Superior temporal gyrus (tissue), 1 donor: ENCODE results near the gene SLC25A22.

ENCODE experiments used
- DNase-seq: peaks from one replicate; pipeline ENCODE4 v3.0.0-alpha.2; 2016; ENCODE audit errors: extremely low spot score

SLC25A22 gene

DNA sequence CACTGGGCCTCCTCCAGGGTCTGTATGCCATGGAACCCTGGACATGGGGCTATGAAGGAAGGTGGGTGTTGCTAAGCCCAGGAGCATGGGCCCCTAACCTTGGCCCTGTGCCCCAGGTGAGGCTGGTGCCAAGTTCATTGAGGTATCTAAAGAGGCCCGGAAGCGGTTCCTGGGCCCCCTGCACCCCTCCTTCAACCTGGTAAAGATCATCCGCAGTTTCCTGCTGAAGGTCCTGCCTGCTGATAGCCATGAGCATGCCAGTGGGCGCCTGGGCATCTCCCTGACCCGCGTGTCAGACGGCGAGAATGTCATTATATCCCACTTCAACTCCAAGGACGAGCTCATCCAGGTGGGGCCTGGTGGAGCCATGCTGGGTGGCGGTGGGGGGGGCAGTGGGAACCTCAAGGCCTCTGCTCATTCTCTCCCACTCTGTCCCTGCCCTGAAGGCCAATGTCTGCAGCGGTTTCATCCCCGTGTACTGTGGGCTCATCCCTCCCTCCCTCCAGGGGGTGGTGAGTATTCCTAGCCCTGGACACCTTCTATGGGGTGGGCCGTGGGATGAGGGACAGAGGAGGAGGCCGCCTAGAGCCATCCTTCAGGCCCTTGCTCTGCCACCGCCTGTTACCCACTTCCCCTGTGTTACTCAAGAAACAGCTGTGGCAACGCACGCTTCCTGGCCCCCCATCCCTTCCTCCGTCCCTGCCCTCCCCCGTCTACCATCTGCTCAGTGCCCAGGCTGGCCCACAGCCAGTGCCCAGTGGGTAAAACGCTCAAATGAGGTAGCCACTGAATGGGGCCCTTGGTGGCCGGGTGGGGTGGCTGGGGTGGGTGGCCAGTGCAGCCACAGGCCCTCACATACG, 23.7 kb upstream of the SLC25A22 start:
- no peak for DNase-seq

DNA sequence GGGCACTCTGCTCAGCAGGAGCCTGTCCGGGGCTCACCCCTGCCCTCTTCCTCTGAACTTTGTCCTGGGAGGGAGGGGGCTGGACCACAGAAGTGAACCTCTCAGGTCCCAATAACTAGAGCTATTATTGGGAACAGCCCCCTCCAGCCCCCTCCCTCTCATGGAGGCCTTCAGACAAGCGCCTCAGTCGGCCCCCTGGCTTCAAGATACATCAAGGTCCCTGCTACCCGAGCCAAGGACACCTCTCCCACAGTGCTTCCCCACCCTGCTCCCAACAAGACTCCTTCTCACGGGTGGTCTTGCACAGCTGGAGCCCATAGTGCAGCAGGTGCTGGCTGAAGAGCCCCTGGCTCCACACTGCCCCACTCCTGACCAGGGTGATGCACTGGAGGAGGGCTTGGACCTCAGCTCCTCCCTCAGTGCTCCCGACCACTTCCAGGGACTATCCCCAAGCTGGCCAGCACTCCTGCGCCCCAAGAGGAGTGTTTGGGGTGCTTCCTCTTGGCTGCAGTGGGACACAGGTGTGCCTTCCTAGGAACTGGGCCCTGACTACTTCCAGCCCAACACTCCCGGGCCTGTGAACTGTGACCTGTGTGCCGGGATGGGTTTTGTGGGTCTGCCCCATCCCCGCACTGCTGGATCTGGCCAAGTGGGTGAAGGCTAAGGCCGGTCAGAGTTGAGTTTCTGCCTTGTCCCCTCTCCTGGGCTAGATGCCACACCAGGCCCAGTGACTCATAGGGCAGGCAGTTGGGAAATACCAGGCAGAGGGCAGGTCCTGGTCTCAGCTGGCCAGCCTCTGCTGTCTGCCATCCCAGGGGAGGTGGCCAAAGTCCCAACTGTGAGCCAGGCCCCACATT, 22.8 kb upstream of the SLC25A22 start:
- DNase-seq: no peak

DNA sequence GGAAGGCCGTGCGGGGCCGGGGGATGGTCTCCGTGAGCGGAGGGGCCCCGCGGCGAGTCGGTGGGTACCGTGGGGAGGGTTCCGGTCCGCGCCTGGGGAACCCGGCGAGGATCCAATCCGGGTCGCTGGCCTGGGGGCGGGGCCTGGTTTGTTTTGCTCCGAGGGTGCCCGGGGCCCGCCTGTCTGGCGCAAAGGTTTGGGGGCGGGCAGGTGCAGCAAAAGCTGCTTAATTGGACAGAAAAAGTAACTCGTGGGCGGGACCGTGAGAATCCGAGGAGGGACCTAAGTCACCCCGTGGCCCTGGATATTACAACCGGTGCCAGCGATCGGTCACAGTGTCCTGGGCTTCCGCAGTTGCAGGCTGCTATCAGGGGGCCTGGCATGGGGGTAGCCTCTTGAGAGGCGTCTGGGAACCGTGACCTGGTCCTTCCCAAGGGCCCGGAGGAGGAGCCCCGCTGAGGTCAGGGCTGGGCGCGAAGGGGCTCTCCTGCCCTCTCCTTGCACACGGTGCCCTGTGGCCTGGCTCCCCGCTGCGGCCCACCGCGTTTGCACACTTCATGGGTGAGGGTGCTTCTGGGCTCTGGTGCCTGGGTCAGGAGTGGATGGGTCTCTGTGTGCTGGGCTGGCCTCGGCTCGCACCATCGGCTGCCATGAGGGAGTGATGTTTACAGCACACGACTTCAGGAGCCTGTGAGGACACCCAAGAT, 22.0 kb upstream of the SLC25A22 start:
- DNase-seq: peak; percentile 25

DNA sequence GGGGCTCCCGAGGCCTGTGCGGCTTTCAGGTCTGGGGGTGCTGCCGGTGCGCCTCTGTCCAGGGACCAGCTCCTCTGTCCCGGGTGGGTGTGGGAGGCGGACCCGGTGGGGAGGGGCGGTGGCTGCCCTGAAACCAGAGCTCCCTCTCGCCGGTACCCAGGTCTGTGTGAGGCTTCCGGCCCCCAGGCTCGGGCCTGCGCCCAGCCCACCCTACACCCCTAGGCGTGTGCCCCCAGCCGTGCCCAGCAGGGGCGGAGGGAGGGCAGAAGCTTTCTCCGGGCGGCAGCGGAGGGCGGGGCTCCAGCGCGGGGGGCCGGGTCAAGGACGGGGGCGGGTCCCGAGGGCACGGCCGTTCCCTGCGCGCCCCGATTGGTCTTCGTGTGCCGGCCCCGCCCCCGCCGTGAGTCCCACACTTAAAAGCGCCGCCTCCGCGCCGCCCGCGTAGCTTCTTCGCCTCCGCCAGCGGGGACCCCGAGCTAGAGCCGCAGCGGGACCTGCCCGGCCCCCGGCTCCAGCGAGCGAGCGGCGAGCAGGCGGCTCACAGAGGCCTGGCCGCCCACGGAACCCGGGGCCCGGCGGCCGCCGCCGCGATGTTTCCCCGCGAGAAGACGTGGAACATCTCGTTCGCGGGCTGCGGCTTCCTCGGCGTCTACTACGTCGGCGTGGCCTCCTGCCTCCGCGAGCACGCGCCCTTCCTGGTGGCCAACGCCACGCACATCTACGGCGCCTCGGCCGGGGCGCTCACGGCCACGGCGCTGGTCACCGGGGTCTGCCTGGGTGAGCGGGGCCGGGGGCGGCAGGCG, 21.2 kb upstream of the SLC25A22 start:
- peak; percentile 90 for DNase-seq

DNA sequence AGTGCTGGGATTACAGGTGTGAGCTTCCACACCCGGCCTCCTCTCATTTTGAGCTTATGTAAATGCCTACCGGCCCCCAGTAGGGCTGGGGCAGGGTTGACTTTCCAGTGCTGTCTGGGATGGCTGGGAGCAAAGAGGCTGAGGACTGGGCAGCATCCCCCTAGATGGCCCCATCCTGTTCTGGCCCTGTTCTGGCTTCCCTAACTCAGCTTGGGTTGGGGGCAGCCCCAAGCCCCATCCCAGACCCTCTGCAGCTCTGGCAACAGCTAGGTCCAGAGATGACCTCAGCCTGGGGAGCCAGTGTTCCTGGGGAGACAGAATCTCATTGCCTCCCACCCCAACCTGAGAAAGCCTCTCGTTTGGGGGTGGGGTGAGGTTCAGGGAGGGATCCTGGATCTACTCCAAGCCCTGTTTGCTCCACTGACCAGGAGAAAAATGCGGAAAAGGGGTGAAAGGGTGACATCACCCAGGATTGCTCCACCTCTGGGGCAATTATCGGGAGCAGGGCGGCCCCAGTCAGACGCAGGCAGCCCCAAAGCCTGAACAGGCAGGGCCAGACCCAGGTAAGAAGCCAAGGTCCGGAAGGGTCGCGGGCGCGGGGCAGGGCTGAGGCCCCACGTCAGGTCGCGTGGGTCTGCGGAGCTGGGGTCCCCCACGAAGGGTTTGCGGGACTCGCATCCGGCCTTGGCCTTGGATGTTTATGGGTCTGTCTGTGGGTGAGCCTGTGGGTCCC, 20.5 kb upstream of the SLC25A22 start, which contains the start of gene PNPLA2:
PNPLA2 (plus strand) TSS at position 519 of the 733 bp plus-strand sequence. CDS start 805 bp downstream, outside the sequence.
- DNase-seq: no peak

DNA sequence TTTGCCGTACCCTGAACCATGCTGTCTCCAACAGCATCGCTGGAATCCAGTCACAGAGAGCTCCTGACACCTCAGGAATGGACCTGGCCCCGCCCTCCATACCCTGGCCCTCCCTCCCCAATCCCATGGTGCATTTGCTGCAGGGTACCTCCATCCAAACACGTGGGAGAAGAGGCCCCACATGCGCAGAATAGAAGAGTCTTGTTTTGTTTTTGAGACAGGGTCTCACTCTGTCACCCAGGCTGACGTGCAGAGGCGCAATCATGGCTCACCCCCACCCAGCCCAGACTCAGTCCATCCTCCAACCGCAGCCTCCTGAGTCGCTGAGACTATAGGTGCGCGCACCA, 18.3 kb upstream of the SLC25A22 start:
- DNase-seq: no peak

DNA sequence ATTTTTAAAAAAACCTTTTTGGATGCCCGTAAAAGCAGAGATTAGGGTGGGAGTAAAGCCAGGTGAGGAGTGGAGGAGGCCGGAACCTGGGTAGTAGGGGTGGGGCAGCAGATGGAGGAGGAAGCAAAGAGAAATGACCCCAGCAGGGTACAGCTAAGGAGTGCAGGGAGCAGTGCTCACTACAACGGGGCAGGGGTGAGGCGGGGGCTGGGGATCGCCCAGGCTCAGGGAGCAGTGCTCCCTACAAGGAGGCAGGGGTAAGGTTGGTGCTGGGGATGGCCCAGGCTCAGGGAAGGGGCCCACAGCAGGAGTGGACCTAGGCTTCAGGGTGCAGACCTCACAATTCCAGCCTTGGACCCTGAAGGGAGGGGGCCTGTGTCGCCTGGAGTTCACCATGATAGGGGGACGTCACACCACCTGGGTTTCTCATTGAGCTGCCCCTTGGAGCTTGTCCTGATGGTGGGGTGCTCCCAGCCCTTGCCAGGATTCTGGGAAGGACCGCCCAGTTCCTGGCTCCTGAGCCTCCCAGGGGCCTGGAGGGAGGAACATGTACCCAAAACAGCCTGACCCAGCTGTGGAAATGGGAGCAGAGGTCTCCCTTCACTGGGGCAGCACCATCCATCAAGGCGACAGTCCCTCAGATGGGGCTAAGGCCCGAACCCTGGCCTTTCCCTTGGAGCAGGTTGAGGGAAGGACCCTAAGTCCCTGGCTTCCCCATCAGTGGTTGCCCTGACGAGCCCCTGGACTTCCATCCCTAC, 17.8 kb upstream of the SLC25A22 start:
- DNase-seq: no peak

DNA sequence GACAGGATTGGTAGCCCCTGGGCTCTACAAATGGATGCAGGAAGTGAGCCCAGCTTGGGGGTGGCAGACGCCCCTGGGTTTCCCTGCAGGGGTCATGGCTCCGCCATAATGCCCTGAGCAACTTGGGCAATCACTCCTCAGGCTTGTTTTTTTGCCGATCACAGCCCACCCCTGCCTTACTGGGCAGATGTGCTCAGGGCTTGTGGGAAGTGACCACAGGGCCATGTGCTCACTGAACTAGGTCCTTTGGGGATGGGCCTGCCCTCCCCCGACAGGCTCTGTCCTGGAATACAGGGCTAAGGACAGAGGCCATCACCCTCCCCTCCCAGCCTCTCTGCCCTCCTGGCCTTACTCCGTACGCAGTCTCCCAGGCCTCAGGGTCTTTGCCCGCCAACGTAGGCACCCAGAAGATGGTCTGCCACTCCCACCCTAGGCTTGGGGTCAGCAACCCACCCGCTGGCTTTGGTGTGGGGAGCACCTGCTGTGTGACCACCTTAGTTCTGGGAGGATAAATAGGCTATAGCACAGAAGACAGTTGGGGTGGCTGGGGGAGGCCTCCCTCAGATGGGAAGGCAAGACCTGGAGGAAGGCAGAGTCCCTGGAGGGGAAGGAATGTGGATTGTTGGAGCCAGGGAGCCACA, 15.5 kb upstream of the SLC25A22 start:
- DNase-seq: no peak

DNA sequence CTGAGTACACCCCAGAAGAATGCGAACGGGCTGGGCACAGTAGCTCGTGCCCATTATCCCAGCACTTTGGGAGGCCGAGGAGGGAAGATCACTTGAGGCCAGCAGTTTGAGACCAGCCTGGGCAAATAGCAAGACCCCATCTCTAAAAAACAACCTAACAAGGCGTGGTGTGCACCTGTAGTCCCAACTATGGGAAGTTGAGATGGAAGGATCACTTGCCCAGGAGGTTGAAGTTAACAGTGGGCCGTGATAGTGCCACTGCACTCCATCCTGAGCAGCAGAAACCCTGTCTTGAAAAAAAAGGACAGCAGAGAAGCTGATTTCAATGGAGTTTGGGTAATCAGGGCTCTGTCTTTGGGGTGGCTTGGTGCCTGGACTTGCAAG, 15.0 kb upstream of the SLC25A22 start:
- DNase-seq: no peak

DNA sequence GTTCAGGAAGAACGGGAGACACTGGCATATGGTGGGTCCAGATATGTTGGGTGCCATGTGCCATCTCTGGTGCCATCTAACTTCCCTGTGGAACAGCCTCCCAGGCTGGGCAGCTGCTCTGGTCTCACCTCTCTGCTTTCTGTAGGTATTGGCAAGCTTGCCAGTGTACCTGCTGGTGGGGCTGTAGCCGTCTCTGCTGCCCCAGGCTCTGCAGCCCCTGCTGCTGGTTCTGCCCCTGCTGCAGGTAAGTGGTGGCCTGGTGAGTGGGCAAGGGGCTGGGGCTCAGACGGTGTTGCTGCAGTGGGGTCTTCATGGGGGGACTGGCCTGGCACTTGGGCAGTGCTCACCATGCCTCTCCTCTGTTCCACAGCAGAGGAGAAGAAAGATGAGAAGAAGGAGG, 14.3 kb upstream of the SLC25A22 start:
- DNase-seq: no peak

DNA sequence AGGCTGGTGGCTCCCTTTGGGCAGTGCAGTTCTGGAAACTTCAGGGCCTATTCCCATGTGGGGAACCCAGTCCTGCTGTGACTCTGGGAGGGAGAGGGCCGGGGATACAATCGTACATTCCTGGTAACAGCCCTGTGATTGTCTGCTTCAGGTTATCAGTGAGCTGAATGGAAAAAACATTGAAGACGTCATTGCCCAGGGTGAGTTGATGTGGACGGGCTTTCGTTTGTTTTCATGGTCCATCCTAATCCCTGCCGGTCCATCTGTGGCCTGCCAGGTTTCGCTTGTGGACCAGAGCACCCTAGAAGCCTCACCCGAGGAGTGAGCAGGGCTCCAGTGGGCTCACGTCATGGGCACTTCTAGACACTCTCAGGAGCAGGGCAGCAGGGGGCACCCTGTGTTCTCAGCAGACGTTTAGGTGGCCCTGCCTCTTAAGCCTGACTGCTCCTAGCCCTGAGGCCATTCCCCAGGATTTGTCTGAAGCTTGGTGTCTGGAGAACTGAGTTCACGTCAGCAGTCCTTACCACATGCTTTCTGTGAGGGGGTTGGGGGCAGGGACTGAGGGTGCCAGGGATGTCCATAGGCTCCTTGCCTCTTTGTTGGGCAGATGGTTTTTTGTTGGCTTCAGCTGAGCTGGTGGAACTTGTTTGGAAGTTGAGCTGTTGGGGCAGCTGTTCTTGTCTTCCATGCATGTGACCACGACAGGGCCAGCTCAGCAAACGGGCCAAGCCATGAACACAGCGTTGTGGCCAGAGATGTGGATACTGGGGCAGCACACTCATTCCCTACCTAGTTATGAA, 13.6 kb upstream of the SLC25A22 start:
- DNase-seq: no peak

DNA sequence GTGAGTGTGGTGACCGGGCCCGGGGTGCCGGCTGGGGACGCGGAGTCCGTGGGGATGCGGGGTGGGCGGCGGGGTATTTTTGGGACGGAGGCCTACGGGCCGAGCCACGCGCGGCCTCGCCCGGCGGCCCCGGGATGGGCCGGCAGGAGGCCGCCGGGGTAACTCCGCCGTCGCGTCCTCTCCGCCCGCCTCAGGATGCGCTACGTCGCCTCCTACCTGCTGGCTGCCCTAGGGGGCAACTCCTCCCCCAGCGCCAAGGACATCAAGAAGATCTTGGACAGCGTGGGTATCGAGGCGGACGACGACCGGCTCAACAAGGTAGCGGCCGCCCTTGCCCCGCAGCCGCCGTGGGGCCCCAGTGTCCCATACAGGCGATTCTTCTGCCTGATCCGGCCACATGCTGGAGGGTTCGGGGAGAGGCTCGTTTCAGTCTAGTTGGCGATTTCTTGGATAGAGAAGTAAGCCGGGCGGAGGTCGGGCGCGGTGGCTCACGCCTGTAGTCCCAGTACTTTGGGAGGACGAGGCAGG, 12.0 kb upstream of the SLC25A22 start:
- no peak for DNase-seq

DNA sequence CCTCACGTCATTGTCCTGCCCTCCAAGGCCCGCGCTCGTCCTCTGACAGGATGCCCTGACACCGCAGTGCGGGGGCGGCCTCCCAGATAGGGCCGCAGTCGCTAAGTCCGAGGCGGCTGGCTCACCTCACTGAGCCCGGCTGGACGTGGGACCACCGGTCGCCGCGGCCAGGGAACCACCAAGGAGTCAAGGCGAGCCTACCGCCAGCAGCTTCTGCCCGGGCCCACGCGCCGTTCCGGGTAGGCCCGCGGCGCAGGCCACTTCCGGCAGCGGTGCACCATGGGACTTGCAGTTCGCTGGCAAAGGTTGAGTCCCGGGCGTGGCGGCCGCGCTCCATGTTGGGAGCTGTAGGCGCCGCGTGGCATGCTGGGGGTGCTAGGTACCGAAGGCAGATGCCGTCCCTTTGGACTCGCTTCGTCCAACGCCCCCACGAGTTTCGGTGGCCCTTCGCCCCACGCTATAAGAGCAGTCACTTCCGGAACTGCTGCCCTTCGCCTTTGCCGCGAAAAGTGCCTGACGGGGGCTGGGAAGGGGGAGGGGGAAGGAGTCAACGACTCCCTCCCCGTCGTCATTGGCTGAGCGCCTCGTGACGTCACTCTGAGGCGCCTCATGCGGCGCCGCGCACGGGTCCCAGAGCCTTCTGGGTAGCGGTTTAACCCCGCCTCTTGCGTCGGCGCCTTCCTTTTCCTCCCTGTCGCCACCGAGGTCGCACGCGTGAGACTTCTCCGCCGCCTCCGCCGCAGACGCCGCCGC, 11.4 kb upstream of the SLC25A22 start, which contains the start of gene RPLP2:
RPLP2 (plus strand) TSS at position 681 of the 753 bp plus-strand sequence. CDS start 268 bp downstream, outside the sequence.
- peak; percentile 98 for DNase-seq

DNA sequence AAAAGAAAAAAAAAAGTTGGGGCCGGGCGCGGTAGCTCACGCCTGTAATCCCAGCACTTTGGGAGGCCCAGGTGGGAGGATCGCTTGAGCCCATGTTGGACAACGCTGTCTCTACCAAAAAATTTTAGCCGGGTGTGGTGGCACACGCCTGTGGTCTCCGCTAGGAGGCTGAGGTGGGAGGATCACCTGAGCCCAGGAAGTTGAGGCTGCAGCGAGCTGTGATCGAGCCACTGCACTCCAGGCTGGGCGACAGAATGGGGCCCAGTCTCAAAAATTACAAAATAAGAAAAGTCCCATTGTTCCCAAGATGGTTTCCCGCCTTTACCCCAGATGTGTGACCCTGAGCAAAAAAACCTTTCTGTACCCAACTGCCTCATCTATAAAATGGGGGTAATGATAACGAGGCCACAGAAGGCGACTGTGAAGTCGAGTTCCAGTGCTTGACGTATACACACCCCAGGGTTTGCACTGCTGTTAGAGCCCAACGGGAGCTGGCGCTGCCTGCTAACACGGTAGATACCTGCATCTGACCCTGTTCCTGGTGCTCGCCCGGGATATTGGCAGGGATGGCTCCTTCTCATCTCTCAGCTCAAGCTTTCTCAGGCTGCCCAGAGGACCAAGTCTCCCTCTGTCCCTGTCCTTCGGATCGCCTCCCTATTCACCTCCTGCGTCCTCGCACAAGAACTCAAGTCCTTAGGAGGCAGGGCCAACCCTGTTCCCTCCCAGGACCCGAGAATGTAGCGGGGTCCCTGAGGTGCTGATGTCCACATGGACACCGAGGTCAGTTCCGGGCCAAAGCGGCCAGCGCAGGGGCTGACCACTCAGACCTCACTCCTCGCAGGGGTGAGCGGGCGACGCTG, 10.6 kb upstream of the SLC25A22 start:
- no peak for DNase-seq

DNA sequence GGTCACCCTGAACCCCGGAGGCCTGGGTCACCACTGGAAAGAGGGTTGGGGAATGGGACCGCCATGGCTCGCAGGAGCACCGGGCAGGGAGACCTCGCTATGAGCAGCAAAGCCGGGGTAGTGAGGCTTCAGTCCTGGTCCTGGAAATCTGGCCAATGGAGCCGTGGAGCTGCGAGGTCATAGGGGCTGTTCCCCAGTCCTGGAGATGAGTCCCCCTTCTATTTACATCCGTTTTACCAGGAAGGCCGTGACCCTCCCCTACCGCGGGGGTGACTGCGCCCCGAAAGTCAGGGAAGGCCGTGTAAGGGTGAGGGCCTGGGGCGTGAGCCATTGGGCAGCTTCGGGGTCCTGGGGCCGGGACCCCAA, 6.5 kb upstream of the SLC25A22 start:
- DNase-seq: no peak

DNA sequence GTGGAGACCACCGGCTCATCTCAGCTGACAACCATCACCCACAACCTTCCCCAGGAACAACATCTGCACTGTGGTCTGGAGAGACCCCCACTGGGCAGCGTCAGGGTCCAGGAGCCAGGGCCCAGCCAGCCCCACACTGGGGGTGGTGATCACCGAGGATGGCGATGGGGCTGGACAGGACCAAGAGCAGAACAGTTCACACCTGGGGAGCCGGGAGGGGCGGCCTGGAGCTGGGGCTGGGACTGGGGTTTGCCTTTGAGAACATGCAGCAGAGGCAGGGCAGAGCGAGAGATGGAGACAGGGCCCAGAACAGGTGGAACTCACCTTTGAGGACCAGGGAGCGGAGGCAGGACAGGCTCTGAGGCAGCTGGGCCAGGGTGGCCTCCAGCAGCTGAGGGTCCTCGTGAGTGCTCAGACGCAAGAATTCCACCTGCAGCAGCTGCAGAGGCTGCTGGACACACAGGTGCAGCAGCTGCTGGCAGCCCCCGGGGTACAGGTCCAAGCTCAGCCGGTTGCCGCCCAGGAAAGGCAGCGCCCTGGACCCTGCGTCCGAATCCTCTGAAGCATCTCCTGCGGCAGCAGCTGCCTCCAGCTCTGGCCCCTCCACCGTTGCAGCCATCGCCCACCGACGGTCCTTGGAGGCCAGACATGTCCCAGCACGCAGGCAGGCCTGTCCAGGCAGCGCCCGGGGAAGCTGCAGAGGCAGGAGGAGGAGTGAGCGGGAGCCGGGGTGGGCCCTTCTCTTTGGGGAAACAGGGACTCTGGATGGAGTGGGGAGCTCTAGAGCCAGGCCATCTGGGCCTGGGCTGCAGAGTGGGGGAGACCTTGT, 5.9 kb upstream of the SLC25A22 start:
- DNase-seq: no peak
